GM18507 (cell line): ENCODE data around the gene CNGB1.

Experiments
- DNase-seq: peaks from one replicate; pipeline ENCODE4 v3.0.0; 2011; ENCODE audit warnings: low read depth; ENCODE audit not compliant: insufficient read length; ENCODE audit errors: extremely low spot score
- FAIRE-seq: peaks from 2 replicates; lab custom pipeline; 2011; peaks lifted over from hg19 to GRCh38; lab: Jason Lieb, UNC

The CNGB1 gene

GRCh38 chr16:57997528-57998265 lies 26.8 kb upstream of the CNGB1 start:
- FAIRE-seq (no peak), DNase-seq (no peak)

DNA sequence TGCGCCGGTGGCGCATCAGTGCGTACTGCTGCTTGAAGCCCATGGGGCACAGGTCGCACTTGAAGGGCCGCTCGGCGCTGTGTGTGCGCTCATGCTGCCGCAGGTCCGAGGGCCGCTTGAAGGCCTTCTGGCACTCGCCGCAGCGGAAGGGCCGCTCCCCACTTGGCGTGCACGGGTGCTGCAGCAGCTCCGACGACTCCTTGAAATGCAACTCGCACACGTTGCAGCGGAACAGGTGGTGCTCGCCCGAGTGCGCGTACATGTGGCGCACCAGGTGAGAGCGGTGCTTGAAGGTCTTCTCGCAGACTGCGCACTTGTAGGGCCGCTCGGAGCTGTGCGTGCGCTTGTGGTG lies 26.2 kb upstream of the CNGB1 start:
- FAIRE-seq (no peak), DNase-seq (no peak)

DNA sequence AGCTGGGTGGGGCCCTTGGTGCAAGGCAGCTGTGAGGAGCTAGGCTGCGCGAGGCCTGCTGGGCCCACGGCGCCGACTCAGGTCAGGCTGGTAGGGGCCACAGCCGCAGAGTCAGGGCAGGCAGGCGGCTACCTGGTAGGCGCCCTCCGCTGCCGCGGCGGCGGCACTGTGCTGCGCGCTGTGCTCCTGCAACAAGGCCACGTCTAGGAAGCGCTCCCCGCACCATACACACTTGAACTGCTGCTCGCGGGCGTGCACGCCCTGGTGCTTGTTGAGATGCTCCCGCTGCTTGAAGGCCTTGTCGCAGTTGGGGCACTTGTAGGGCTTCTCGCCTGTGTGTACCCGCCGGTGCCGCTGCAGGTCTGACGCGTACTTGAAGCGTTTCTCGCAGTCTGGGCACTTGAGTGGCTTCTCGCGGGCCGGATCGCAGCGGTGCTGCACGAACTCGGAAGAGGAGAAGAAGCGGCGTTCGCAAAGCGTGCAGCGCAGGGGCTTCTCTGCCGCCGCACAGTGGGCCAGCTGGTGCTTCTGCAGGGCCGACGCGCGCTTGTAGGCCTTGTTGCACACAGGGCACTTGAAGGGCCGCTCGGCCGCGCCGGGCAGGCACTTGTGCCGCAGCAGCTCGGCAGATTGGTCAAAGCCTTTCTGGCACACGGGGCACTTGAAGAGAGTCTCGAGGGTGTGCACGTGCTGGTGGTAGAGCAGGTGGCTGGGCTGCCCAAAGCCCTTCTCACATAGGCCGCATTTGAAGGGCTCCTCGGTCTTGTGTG lies 25.7 kb upstream of the CNGB1 start:
- DNase-seq: no peak
- FAIRE-seq: no peak

GRCh38 chr16:57995721-57996405 lies 24.9 kb upstream of the CNGB1 start:
- DNase-seq (no peak), FAIRE-seq (no peak)

DNA sequence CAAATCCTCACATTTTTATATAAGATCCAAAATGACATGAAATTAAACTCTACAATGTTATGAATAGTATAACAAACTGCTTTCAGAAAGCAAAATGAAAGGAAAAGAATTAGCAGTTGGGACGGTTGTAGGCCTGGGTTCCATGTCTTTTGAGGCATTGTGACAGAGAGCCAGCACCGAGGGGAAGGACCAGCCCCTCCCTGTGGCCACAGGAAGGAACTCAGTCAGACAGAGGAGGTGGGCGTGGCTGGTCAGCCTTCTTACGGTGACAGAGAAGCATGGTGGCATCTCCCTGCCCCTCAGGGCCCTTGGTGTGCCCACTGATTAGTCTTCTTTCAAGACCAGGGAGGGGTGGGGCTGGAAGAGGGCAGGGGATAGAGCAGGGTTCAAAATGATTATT lies 23.9 kb upstream of the CNGB1 start:
- DNase-seq (no peak), FAIRE-seq (peak; percentile 68)

GRCh38 chr16:57994361-57994760 lies 23.4 kb upstream of the CNGB1 start:
- FAIRE-seq (no peak), DNase-seq (no peak)

DNA sequence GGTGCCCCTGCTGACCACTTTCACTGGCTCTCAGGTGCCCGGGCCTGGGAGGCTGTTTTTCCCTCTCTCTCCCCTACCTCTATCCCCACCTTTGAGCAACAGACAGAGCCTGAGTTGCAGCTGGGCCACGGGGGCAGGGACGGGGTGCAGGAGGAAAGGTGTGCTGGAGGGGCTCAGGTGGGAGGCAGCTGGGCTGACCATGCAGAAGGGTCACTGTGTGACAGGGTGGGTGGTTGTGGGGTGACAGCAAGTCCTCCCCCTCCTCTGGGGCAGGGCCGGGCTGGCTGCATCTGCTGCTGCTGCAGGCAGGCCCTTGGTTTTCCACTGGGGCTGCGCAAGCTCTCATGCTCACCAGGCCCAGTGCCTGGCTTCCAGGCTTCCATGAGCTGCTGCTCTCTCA lies 23.0 kb upstream of the CNGB1 start:
- FAIRE-seq (no peak), DNase-seq (no peak)

- FAIRE-seq (no peak), DNase-seq (no peak)
These were observed 22.5 kb upstream of the CNGB1 start for GRCh38 chr16:57993438-57993837.

DNA sequence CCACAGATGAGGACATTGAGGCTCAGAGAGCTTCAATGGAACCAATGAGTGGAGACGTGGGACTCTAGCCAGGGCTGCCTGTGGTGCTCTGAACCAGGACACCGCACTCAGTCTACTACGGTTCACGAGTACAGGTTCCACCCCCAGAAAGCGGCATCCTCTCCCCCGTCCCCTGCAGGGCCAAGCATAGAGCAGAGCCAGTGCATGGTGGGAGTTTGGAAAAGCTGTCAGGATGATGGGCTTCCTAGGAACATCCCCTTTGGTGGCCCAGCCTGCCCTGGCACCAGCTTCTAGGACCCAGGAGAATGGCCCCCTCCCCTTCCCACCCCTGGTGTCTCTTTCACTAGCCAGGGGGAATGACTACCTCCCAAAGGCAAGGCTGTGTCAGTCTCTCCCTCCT lies 21.2 kb upstream of the CNGB1 start:
- no peak for DNase-seq
- FAIRE-seq: no peak

DNA sequence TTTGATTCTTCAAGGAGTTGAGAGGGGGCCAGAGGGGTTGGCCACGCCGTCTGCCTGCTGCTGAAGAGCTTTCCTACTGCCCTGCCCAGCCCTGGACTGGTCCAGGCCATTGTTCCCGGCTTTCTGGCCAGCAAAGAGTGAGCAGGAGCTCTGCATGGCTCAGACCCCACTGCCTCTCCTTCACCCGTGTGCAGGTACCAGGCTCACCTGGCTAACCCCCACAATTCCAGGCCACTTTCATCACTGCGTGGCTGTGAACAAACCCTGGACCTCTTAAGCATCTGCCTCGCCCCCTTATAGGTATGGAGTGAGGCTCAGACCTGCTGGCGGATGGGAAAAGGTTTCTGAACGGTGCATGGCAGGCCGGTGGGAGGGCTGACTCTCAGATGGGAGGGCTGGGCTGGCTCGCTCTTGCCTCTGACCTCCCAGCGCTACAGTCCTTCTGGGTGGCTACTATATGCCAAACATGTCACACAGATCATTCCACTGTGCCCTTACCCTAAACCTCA lies 20.7 kb upstream of the CNGB1 start:
- FAIRE-seq (no peak), DNase-seq (no peak)

DNA sequence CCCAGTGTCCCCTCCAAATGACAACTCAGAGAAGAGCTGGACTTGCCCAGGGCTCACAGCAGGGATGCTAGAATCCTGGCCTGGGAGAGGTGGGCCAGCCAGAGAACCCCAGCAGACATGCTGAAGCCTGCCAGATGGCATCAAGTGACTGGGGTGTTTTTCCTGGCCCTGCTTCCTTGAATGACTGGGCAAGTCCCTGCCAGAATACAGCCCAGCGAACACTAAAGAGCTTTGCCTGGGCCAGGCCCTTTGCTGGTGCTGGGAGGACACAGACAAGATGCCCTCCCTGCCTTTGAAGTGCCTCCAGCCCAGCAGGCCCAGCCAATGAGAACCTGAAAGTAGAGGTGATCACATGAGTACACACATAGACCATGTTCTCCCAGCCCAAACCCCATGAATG lies 18.0 kb upstream of the CNGB1 start:
- FAIRE-seq (no peak), DNase-seq (no peak)

- FAIRE-seq (no peak), DNase-seq (no peak)
These were observed 16.7 kb upstream of the CNGB1 start for GRCh38 chr16:57987441-57988177.

GRCh38 chr16:57986196-57986595 lies 15.3 kb upstream of the CNGB1 start:
- DNase-seq (no peak), FAIRE-seq (no peak)

GRCh38 chr16:57985204-57986181 lies 14.6 kb upstream of the CNGB1 start:
- no peak for FAIRE-seq

DNA sequence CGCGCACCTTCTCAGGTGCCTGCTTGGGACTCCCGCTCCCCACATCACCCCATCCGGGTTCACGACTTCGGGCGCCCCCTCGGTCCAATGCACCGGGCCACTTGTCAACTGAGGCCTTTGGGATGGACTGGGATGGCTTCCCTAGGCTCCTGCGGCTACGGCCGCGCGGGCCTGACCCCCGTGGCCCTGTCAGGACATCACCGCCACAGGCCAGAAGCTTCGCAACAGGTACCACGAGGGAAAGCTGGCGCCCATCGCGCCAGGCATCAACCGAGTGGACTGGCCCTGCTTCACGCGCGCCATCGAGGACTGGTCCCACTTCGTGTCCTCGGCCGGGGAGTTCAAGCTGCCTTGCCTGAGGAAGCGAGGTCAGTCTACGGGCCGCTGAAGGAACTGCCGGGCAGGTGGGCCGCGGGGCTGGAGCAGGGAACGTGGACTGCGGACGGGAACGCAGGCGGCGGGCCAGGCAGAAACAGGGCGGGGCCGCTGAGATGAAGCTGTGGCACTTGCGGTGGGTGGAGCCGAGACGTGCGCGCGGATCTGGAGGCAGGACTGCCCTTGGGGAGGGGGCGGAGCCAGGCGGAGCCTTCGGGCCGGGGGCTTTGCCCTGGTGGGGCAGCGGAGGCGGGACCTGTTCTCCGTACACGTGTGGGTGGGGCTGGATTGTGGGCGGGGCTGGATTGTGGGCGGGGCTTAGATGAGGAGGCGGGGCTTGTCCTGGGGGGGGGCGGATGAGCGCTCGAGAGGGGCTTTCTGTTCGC lies 13.7 kb upstream of the CNGB1 start:
- DNase-seq: peak; percentile 70

More at GRCh38 chr16:57985204-57986181, 14.6 kb upstream of the CNGB1 start:
- DNase-seq: no peak

GRCh38 chr16:57982385-57982784 lies 11.5 kb upstream of the CNGB1 start:
- DNase-seq (no peak), FAIRE-seq (no peak)

More for the DNA sequence above, 13.7 kb upstream of the CNGB1 start:
- peak; percentile 84 for FAIRE-seq

- no peak for FAIRE-seq
- DNase-seq: no peak
These were observed 10.7 kb upstream of the CNGB1 start for GRCh38 chr16:57981636-57982035.

GRCh38 chr16:57979006-57979585 lies 8.2 kb upstream of the CNGB1 start:
- FAIRE-seq: no peak

More at GRCh38 chr16:57979006-57979585, 8.2 kb upstream of the CNGB1 start:
- DNase-seq: no peak
